HG02870 (cell line): Measurements from ENCODE around the gene C22orf39.

Source experiments
- ATAC-seq: cut with Tn5 transposase; IDR thresholded peaks from one replicate; pipeline ENCODE4 v1.9.1; 2021; ENCODE audit warnings: mild to moderate bottlenecking, moderate library complexity; ENCODE audit not compliant: unreplicated experiment

The C22orf39 gene

DNA sequence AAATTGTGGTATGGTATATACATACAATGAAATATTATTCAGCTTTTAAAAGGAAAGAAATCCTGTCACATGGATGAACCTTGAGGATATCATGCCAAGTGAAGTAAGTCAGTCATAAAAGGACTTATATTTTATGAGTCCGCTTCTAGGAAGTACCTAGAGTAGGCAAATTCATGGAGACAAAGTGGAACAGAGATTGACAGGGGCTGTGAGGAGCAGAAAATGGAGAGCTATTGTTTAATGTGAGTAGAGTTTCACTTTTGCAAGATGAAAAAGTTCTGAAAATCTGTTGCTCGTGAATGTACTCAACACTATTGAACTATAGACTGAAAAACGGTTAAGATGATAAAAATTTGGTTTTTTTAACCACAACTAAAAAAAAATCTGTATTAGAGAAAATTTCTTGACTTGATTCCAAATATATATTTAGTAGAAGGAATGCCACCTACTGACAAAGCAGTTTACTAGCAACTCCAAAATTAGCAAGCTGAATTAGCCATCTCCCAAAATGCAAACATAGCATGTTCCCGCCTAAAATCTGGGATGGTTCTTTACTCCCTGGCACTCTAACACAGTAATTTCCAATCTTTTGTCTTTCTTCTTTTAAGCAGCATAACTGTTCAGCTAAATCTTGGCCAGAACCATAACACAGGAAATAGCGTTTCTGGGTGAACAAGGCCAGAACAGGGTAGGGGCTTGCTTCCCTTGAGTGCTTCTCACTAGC is 30.0 kb upstream of the C22orf39 start:
- no peak for ATAC-seq

DNA sequence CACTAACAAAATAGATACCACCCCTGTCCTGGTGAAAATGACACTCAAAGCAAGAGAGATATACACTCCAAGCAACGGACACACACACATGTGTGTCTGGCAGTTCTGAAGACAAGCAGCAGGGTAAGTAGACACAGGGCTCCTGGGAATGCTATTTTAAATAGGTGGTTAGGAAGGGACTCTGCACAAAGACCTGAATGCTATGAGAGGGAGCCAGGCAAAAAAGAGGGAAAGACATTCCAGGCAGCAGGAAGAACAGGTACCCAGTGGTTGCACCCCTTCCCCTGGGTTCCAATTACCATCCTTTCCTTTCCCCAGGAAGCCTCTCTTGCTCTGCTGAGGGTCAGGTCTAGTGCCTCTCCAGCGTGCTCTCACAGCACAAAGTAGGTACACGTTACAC is 28.5 kb upstream of the C22orf39 start:
- ATAC-seq, result no peak

DNA sequence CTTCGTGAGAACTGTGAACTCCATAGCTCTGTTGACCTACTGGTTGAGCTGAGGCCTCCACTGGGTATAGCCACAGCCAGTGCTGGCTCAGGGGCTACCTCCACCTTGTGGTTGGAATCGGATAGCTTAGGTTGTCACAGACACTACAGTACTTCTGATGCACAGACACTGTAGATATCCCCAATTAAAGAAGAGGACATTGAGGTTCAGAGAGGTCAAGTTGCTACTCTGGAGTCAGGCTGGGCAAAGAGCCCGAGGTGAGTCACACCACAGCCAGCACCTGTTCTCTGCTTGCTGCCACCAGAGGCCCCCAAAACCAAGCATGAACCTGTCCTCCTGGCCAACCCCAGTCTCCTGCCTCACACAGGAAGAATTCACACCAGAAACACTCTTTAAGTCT is 26.1 kb upstream of the C22orf39 start:
- ATAC-seq, result no peak

DNA sequence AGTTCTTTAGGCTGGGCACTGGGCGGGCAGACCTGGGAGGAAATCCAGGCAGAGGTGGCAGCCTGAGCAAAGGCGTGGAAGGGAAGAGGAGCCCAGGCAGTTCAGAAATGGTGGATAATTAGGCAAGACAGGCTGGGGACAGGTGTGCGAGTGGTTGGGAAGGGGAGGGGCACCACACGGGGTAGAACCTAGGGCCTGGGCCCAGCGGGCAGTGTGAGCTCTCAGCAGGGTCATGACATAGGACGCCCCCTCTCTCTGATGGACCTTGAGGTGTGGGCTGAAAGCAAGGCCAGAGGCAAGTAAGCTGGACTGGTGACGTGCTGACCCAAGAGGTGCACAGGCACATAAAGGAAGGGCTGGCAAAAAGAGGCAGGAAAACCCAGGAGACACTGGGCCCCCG is 24.7 kb upstream of the C22orf39 start:
- no peak for ATAC-seq

DNA sequence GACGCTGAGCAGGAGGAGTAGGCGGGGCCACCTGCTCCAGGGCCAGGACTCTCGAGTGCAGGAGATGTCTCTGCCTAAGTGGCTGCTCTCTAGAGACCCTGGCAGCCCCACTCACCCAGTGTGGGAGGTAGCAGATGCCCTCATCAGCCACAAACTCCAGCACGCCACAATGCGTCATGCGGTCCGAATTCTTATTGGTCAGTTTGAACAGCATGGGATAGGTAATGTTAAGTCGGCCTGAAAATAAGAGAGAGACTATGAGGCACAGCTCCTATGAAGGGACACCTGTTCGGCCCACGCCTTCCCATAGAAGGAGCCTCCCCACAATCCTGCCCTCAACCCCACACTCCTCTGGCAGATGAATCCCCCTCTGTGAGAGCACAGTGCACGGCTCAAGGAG is 24.1 kb upstream of the C22orf39 start:
- ATAC-seq, result no peak

DNA sequence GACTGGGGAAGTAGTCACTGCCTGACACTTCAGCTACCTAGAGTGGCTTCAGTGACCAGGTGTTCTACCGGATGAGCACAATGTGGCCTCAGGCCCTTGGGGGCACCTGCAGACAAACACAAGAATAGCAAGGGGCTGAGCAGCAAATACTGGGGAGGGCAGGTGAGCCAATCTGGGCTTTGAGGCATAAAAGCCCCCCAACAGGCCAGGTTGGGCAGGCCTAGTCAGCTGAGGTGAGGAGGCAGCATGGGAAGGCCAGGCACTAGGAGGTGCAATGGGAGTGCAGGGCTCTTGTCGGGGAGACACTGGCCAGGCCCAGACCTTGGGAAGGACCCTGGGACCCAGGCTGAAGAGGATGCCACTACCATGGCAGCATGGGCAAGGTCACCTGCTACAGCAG is 22.5 kb upstream of the C22orf39 start:
- no peak for ATAC-seq

DNA sequence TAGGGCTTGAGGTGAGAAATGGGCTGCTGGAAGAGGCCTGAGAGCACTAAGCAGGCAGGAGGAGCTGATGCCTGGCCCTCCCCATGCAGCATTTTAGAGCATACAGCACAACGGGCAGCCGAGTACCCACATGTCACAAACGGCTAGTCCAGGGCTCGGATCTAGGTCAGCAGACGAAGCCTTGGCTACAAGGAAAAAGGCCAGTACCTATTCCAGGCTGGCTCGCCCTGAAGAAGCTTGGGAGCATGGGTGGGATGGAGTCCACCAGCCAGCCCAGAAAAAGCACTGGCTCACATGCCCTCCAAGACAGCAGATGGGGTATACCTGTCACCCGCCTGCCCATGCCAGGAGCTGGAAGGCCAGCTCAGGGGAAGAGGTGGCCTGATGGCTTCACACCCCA is 21.9 kb upstream of the C22orf39 start:
- no peak for ATAC-seq

DNA sequence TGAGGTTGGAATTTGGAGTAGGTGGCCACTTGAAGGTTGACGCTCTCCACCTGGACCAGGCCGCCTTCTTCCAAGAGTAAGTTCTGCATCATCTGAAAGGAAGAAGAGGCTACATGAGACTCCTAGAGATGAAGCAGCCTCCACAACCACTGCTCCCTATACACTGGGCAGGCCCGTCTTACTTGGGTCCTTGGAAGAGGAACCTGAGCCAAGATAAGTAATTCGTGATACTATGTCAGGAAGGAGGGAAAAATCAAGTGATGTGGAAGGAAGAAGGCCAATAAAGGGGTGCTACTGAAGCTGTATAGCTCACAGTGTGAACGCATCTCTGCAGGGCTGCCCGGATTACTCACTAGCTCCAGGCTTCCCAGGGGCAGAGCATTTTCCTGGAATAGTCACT is 20.4 kb upstream of the C22orf39 start:
- ATAC-seq, result no peak

DNA sequence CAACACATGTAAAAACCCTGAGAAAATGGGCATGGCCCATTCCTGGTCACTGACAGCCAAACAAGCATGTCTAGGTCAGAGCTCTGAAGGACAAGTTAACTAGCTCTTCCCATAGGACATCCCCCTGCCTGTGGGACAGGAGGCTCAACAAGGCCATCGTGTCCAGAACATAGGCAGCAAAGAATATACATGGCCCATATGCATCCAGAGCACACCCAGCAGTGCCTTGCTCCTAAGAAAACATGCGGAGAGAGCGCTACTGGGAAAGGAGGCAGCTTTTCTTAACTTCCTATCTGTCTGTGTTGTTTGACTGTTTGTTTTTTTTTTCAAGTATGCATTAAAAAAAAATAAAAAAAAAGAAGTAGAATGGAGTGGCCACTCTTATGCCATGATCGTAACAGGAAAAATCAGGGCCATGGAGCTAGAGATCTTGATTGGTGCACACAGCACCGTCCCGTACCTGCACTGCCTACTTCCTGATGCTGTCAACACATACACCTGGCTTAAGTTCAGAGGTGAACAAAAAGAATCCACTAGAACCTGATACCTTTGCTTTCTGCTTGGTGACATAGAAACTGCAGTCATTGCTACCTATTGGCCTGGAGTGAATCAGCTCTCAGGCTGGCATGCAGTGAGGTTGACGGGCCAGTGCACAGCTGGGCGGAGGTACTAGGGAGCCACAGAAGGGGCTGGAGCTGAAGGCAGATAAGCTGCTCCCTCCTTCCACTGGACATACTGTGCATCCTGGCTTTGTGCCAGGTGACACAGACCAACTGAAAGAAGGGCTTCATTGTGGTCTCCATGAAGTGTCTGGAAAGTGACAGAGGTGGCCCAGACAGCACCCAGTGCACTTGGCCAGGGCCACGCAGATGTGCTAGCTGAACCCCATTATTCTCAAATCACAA is 19.6 kb upstream of the C22orf39 start:
- no peak for ATAC-seq

DNA sequence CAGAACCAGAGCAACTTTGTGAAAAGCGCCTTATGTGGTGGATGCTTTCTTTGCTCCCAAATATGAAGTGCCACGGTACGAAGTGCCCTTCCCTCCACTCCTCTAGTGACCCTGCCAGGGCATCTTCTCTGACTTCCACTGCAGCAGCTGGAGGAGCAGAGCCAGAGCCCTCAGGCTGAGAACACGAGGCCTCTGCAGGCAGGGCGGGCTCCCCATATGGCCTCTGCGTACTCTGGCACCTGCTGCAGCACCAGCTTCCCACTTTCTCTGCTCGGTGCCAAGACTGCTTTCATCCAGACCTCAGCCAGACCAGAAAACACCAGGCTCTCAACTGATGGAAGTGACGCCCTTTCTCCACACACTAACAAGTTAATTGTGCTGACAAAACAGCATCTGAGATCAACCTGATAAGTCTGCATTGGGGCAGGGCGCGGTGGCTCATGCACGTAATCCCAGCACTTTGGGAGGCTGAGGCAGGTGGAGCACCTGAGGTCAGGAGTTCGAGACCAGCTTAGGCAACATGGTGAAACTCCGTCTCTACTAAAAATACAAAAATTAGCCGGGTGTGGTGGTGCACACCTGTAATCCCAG is 18.7 kb upstream of the C22orf39 start:
- no peak for ATAC-seq

DNA sequence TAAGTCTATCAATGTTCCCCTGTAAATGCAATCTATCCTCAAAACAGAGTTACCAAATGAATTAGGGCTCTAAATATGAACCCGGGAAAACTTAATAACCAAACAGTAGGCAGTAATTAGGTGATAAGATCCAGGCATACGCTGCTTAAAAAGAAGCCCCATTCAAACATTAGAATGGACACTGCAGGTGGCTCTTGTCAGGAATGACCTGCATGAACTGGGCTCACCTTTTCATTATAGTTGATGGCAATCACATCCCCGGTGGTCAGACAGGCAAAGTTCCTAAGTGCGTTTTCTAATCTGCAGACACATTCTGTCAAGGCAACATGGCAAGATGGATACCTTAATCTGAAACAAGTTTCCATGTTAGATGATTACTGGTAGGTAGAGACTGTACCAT is 17.5 kb upstream of the C22orf39 start:
- no peak for ATAC-seq

DNA sequence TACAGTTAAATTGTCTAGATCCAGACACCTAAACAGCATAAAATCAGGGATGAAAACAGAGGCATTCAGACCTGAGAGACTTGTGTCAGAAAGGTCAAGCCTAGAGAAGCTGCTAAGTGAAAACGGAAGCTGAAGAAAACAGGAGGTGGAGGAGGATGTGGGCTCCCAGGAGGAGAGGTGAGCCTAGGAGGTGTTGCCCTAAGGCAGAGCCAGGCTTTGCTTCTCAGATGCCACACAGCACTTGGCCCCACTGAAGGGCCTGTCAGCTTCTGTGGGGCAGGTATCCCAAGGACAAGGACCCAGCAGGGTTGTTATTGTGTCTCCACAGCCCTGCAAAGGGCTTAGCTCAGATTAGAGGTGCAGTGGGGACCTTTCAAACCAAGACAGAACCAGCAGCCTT is 17.0 kb upstream of the C22orf39 start:
- ATAC-seq, result no peak

DNA sequence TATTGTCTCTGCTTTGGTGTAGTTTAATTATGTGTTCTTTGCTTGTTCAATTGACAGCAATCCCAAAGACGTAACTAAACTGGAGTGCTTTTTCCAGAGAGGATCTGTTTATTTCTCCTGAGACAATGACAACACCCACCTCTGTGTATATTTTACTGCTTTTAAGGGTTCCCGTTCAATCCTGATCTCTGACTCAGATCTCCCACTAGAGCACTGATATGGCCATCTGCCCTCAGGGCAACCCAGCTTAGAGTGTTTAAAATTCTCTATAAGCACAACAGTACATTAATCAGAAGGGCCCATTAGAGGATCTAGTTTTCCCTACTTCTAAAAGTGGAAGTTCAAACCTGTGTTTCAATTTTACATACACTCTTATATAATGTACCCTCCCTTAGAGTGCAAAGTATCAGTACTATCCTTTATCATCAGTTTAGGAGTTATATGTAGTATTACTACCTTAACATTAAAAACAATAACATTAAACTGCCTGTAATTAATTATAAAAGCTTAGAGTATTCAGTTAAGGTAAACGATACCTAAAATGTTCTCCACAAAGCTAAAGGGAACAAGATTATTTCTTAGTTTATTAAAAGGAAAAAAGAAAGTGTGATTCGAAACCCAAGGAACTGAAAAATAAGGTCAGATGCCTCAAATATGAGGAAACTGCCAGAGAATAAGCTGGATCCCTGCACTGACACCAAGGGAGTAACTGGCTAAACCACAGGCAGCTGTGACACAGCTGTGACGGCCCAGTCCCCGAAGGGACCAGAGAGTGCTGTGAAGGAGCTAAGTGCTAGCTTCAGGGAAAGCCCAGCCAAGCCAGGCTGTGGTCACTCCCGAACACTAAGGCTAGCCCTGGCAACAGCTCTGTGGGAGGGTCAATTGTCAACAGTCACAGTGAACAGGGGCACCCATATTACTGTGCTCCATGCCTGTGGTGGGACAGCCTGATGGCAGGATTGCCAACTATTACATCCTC is 16.3 kb upstream of the C22orf39 start:
- no peak for ATAC-seq

DNA sequence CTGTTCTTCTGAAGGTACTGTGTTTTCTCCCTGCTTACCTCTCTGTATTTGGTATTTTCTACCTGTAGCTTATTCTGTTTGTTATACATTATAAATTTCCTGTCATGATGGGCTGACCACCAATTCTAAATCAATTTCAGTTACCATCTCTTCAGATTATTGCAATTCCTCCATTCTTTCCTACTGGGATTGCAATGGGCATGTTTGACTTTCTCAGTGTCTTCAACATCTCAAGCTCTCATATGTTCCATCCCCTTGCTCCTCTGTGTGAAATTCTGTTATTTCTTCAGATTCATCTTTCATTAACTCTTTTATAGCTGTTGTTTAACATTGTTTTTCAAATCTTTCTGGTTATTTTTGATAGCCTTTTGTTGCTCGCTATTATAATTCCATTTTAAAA is 15.5 kb upstream of the C22orf39 start:
- ATAC-seq, result no peak

DNA sequence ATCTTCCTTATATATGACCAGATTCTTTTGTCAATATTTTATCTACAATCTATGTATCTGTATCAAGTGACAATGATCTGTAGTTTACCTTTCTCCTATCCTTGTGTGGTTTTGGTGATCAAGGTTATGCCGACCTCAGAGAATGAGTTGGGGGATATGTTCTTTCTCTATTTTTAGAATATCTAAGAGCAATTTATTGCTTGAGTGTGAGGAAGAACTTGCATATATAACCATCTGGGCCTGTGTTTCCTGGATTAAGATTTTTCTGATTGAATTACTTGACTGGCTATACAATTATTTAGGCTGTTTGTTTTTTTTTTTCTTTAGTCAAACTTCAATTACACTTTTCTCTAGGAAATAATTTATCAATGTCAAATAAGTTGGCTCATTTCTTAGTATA is 14.0 kb upstream of the C22orf39 start:
- ATAC-seq, result no peak

DNA sequence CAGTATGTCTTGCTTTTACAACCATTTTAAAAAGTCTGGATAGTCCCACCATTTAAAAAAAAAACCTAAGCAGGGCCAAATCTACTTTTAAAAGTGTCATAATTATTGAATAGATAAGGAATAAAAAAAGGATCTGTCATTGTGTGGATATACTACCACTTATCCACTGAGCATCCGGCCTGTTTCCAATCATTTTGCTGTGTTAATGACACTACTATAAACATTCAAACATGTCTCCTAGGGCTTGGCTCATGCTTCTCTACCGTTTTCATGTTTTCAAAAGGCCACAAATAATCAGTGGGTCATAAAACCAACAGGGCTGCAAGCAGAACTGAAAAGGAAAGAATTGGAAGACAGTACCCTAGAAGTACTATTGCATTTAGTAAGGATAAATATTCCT is 12.5 kb upstream of the C22orf39 start:
- ATAC-seq, result no peak

DNA sequence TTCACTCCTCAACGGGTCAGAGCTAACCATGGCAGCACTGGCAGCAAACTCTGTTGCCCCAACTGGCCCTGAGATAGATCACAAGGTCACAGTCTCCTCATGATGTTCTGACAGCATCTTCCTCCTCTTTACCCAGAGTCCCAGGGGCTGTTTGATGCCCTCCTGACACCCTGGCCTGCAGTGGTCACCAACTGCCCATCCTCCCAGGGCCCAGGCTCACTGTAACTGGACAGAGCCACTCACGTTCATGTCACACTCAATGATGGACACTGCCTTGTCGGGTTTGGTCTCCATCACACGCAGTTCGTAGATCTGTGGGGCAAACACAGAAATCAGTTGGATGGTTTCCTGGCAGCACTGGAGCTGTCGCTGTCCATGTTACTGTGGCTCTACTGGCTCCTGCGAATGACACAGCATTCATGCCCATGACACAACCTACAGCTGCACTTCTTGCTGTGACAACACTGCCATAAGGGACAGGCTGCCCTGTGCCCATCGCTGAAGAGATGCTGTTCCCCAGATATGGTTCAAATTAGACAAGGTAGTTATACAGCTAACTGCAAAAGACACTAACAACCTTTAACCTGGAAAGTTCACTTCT is 10.4 kb upstream of the C22orf39 start:
- no peak for ATAC-seq

DNA sequence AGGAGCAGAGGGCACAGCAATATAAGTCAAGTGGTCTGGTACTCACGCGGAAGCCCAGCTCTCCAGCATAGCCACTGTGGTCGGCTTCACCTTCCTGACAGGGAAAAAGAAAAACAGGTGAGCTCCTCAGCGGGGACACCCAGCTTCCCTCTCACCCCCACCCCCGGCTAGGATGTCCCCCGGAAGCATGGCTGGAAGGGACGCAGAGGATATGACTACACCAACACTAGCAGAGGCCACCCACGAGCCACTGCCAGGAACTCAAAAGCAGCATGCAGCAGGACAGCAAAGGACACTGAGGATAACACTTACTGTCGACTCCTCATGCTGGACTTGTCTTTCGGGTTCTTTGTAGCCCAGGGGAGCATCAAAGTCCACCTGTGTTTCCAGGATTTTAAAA is 9.0 kb upstream of the C22orf39 start:
- ATAC-seq, result no peak

DNA sequence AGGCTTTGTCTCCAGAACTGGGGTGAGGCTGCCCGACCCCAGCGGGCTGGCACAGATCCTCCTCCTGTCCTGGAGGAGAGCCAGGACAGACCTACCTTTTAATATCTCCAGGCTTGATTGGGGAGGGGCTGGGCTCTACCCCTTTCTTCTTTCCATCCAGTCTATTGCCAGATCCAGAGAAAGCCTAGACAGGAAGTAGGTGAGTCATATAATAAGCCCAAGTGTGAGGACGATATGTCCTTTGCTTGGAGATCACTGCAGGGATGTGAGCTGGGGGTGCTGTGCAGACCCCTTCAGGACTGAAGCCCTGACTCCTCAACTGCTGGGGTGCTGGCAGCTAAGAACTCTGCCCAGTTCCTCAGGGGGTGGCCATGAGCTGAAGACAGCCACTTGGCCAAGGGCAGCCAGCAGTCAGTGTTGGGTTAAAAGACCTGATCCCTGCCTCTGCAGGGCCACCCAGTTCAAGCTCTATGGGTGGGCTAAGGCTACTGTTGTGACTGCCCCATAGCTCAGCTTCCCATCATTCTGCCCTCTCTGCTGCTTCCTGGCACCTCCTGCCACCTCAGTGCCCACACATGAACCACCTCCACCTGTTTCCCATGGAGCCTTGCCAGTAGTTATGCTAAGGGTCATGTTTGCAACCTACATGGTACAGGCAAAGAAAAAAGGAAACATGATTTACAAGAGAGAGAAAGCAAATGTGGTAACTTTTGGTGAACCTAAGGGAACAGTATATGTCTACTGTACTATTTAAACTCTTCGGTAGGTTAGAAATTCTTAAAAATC is 8.3 kb upstream of the C22orf39 start:
- ATAC-seq, result no peak

DNA sequence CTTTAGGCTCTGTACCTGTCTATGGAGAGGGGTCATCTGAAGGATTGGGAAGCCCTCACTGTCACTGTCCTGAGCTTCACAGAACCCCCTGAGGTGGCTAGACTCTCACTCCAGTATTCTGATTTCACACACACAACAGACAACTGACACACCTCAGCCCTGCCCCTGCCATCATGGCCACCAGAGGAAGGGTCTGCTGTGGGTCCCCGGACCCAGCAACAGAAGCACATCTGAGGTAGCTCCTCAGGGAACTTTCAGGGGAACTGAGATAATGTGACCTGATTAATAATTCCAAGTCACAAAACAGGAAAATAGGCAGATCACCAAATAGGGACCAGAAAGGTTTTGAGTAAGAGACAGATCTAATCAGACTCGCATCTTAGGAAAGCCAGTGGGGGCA is 7.5 kb upstream of the C22orf39 start:
- ATAC-seq, result no peak
